Stimulated activated CD4-positive, alpha-beta T cell treated with anti-CD3 and anti-CD28 coated beads, Interleukin-12 subunit alpha, Interleukin-12 subunit beta, amount 100 ng/mL, for 48 hours (primary cell): Measurements from ENCODE around the gene BABAM2.
A peak's percentile ranks its signal among the peaks of the same experiment; 100 is the strongest.

Source experiments
- DNase-seq, 3 donors: peaks; one replicate each; pipeline ENCODE4 v3.0.0-alpha.2; 2020; ENCODE audit warnings: low read depth in 2 of 3, low spot score in 1 of 3

The BABAM2 gene

DNA sequence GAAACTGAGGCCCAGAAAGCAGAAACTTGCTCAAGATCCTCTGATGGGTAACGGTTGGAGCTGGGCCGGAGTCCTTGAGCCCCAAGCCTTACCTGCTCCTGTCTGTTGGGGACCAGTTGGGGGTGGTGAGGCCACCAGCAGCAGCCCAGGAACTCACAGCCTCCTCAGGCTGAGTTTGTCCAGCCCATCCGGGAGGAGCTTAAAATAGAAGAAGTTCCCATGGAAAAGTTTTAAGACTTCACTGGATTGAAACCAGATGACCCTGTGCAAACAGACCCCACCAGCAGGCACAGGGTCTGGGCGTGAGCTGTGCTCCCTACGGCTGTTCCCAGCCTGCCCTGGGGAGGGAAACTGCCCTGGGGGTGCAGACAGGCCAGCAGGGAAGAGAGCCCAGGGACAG lies 461.6 kb downstream of the BABAM2 start:
- no peak for DNase-seq

DNA sequence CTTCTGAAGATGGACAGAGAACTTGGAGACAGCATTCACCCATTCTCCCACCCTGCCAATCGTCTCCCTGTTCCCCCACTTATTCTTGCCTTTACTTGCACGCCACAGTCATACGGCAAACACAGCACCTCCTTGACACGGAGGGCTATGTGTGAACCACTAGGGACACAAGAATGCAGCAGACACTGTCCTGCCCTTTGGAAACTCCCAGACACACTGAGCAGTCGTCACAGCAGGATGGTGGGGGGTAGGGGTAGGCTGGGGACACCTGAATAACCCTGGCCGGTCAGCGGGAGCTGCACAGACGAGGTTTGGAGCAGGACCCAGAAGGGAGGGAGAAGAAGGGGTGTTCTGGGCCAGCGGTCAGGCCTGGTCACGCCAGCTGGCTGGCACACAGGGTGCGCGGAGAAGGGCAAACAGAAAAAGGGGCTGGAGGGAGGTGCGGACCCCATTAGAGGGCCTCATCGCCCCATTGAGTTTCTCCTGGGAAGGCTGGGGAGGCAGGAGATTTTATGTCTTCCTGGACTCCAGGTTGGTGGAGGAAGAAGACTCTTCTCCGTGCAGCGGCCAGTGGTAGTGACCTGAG lies 462.2 kb downstream of the BABAM2 start:
- no peak for DNase-seq

DNA sequence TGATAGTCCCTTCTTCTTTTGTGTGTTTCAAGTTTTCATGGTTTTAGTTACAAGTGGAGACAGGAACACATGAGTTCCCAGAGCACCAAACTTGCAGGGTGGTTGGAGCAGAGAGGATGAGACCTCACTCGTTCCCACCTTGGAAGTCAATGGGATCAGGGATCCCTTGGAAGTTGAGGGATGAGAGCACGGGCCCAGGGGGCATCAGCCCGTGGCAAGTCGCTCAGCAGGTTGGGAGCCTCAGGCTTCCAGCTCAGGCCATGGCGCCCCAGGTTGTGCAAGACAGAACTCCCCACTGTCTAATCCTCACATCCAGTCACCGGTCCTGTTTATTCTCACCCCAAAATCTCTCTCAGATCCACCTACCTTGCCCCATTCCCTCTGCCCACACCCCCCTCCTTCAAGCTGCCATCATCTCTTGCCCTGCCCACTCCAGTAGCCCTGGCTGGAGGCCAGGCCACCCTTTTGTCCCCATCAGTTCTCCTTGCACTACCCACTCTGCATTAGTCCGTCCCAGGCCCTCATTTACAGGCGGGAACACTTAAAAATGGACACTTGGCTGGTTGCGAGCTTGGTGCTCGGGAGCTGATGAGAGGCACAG lies 464.5 kb downstream of the BABAM2 start:
- DNase-seq, result no peak

DNA sequence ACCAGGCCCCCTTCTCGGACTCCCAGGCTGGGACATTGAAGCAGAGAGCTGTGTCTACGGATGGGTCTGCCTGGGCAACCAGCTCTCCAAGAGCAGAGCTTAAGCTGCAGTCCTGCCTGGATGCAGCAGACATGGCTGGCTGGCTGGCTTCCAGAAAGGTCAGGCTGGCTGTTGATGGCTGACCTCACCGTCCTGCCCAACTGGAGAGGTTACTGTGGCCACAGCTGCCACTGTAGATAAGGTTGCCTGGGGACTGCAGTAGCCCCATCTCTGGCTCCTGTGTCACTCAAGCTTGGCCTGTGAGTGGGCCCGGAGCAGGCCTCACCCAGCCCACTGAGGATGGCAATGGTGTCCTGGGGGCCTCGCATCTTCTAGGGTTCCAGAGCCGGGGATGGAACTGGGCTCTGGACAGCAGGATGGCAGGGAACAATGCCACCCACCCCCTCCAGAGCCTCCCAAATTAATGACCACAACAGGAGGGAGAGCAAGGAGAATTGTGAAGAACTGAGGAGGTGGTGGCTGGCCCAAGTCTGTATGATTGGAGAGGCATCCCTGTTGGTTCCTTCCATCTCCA lies 465.1 kb downstream of the BABAM2 start:
- no peak for DNase-seq

DNA sequence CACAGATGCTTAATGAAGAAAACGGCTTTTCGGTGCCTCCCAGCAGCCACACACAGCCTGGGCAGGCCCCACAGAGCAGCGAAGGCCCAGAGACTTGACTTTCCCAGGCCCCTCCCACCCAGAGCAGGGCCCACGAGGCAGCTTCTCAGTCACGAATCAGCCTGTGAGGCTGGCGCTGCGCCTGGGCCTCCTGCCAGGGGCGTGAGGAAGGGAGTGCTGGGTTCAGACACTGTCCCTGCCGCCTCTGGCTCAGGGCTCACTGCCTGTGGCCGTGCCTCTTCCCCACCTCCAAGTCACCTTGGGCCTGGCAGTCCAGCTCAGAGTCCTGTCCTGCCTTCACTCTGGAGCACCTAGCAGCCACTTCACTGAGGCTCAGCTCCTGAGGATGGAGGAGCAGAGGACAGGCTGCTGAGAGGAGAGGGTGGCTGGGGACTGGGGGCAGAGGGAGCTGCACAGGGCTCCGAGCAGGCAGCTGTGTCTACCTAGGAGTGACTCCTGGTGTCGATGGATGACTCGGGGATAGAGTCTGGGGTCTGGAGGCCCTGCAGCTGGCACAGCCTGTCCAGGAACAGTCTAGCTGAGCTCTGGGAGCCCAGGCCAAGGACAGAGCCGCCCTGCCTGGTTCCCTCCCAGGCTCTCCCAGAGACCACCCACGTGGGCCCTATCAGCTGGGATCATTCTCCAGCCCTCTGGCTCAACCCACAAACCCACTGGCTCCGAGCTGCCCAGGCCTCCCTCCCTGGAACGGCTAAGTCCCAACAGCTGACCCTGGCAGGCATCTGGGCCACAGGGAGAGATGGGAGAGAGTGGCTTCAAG lies 465.8 kb downstream of the BABAM2 start:
- no peak for DNase-seq

DNA sequence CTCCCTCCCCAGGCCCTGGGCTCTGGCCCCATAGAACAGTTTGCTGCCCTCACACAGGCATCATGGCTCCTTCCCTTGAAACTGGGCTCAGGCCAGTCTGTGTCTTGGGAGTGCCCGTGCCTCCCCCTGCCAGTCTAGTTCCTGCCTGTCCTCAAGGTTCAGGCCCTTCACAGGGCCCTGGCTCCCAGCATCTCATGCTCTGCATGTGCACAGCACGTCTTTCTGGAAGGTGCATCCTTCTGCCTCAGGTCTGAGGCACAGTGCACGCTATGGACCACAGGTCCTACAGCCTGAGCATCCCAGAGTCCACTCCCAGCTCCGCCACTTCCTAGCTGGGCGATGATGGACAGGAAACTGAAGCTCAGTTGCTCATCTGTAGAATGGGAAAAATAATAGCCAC lies 466.5 kb downstream of the BABAM2 start:
- no peak for DNase-seq

DNA sequence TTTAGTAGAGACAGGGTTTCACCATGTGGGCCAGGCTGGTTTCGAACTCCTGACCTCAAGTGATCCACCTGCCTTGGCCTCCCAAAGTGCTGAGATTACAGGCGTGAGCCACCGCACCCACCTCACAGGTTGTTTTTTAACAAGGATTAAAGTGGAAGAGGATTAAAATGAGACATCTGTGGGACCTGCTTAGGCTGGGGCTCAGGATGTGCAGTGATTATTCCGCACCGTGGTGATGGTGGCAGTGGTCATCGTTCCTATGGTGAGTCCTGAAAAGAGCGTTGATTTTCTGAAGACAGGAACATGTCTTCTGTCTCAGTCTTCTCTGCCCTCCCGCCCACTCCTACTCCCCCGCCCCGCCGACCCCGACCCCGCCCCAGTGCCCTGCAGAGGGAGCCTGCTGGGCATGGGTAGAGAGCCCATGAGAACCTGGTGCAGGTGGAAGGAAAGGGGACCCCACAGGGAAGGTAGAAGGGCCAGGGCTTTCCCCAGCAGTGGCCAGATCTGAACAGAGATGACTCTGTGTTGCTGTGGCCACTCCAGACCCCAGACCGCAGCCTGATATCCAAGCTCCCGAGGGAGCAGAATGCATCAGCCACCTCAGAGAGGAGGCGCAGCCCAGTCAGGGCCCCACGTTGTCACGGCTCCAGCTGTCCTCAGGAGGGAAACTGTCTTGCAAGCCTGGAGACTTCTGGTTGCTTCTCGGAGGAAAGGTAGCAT lies 467.6 kb downstream of the BABAM2 start:
- DNase-seq, result no peak

DNA sequence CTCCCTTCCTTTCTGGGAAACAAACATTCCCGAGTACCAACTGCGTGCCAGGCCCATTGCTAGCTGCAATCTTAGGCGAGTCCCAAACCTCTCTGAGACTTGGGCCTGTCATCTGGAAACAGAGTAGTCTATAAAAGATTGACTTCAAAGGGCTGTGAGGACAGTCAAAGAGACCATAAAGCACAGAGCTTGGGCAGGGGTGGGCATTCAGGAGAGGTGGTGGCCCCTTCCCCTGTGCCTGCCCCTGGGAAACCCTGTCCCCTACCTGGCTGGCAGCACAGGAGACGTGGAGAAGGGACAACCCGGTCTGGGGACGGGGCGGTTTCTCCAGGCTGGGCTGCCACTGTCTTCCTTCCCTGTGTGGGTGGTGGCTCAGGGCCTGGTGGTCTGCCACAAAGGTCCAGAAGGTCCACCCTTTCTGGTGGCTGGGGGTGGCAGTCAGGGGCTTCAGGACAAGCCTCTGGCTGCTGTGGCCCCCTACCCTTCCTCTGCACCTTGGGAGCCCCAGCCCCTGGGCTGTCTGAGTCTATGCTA lies 468.2 kb downstream of the BABAM2 start:
- no peak for DNase-seq

DNA sequence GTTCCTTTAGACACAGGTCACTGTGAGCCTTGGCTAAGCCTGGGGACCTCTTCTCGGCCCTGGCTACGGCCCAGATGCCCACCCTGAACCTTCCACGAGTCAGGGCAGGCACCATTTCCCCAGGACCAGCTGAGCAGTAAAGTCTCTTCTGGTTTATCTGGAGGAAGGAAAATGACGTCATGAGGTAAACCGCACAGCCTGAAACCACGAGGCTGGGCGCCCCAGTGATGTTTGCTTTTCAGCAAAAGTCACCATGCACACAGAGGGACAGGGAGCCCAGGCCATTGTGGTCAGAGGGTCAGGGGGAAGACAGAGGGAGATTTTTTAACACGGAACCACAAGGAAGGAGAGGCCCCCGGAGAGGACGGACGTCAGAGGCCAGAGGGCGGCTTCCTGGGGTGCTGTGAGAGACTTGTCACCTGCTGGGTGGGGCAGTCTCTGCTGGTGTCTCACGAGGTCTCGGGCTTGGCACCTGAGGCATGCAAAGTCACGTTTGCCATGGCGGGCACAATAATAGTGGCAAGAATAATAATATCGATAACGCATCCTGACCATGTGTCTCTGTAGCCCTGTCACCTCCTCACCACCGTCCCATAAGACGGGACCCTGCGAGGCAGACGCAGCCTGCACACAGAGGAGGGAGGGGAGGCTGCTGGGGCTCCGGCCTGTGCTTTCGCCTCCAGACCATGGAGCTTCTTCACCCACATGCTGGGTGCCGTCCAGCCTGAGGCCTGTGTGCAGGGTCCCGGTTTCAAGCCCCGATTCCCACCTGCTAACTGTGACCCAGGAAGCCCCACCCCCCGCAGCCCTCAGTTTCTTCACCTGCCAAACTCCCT lies 468.9 kb downstream of the BABAM2 start:
- peak; percentile 65 to 86 (median 74) for DNase-seq

DNA sequence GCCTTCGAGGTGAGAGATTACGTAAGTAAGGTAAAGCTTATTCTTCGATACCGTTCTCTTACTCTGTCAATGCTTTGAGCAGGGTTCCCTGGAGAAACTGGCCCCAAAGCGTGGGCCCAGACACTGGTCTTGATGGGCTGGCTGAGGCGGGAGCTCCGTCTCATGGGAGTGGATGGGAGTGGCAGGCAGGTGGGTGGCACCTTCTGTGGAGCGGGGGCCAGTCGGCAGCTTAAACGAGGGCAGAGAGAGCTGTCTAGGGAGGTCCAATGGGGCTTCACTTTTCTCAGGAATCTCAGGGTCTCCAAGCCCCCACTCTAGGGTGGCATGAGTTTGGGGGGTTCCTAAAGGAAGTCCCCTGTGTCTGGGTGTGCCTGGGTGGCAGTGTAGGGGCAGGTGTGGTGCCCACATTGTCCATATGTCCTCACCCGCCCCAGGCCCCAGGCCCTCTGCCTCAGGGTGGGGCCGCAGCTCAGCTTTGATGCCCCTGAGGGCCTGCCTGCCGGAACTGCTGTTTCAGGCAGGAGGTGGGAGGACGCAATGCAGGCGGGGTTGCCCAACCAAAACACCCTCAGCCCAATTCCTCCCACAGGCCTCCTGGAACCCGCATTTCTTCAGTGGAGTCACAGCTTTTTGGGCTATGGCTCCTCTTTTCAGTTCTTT lies 469.7 kb downstream of the BABAM2 start:
- no peak for DNase-seq

DNA sequence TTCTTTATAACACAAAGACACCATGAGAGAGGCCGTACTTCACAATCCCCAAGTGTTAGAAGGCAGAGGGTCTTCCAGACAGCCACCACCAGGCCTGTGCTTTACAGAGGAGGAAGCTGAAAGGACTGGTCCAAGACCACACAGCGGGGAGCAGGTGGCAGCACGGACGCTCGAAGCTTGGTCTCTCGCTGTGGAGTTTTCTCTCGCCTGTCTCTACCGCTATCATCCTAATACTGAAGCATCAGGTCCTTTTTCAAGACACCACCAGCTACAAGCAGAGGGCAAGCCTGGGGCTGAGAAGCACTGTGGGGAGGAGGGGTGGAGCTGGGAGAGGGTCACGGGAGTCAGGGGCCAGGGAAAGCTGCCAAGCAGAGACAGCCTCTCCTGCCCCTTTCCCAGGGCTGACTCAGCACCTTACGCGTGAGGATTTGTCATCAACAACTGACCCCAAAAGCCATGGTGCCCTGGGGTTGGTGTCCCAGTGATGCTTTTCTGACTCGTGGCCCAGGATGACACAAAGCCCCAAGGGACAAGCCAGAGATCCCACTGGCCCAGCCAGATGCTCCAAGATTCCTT lies 470.3 kb downstream of the BABAM2 start:
- no peak for DNase-seq

DNA sequence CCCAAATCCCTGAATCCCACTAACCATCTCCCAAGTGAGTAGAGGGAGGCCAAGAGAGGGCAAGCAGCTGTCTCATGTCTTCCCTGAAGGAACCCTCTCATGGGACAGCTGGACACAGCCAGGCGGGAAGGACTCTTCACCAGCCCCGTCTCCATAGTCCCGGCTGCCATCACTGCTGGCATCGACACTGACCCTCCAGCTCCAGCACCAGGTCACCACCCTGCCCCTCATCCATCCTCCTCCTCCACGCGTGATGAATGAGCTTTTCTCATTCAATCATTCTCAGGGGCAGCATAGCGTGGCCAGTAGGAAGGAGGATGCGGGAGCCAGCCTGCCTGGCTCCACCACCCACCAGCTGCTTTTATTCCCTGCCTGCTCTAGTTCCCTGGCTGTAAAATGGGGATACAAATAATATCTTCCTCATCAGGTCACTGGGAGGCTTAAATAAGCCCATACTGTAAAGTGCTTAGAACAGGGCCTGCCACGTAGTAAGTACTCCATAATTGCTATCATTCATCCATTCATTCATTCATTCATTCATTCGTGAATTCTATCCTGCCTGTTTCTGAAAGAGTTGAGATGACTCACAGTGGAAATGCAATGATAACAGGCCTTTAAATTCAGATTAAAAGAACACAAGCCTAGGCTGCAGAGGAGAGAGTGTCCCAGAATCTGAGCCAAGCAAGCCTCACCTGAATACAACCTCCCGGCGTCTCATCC lies 471.6 kb downstream of the BABAM2 start:
- DNase-seq, result no peak

DNA sequence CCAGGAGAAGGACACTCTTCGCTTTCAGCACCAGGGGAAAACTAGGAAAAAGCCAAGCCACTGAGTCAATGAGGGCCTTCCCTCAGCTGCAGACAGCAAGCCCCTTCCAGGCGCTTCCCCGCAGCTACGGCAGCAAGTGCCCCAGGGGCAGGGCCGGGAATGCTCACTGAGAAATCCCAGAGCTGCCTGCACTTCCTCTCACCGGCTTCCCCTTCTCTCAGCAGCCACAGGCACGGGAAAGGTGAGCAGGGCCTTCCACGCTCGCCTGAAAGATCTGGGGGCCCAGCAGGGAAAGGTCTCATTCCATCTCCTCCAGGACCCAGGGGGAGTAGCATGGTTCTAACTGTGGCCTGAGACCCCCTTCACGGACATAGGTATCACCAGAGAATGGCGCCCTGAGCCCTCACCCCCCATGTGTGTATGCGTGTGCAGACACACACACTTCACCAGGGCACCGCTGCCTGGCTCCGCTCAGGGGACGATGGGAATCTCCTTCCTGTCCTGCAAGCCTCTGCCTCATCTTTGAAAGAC lies 472.5 kb downstream of the BABAM2 start:
- no peak for DNase-seq

DNA sequence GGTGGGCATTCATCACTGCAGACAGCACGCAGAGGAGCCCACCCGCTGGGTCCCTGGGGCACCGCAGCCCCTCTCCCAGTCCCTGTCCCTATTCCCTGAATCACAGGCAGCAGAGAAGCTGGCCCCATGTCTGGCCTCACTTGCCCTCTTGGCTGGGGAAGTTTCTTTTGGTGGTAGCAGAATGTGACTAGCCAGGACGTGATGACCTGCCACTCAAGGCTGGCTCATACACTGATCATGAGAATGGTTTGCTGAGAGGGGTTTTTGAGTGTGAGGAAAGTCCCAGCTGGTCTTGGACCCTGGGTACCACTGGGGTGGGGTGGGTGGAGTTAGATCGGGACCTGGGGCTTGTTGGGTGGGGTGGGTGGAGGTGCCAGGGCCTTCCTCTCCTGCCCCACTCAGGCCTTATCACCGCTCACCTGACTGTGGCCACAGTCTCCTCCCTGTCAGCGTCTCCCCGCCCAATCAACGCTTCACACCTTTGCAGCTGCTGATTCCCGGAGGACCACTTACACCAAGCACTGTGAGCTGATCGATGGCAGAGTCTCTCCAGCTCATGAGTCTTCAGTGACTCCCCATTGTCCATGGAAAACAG lies 473.3 kb downstream of the BABAM2 start:
- no peak for DNase-seq

DNA sequence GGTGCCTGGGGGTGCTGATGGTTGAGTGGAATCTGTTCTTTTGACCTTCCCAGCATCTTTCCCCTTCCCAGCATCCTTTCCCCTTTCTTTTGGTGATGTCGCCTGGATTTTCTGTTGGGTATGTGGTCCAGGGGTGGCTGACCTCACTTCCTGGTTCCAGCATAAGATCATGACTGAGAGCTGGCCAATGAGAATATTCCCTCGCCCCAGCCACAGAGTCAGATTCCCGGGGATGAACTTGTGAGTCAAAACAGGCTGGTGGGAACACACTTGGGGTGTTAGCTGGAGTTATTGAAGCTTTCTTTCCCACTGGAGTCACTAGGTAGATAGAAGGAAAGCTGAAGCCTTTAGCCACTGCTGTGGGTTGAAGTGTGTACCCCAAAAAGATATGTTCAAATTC lies 474.1 kb downstream of the BABAM2 start:
- no peak for DNase-seq

DNA sequence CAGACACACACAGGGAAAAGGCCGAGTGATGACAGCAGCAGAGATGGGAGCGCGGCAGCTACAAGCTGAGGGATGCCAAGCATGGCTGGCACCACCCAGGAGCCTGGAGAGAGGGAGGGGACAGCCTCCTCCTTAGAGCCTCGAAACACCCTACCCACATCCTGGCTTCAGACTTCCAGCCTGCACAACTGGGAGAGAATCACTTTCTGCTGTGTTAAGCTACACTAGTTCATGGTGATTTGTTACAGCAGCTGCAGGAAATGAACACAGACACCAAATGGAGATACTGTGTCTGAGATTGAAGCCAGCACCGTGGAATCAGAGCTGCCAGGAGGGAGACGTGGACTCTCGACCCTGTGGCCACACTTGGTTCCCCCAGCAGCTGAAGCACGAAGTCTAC lies 474.6 kb downstream of the BABAM2 start:
- DNase-seq, result no peak

DNA sequence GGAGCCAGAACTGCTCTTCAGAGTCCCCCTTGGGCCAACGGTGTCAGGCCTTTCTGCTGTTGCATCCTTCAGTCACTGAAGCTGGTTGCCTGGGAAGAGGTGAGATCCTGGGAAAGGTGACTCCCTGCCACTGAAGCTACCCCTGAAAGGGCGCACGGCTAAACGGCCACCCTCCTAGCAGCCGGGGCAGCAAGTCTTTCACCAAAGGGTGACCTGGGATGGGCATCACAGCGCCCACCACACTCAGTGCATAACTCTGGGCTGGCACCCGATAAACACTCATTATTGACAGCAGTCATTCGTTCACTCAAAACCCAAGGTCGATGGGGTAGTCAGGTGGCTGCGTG lies 475.6 kb downstream of the BABAM2 start:
- no peak for DNase-seq
